AG10803 (cell line): ENCODE results near the gene GSS.

Experiments used
- DNase-seq: peaks from one replicate; pipeline ENCODE4 v3.0.0; 2010; ENCODE audit warnings: low read depth
- H3K4me3 ChIP-seq: 2 replicates; pipeline ENCODE4 v1.5.1; 2011; ENCODE audit warnings: mild to moderate bottlenecking, low read length, control low read depth
- TF ChIP-seq, protein P1 (sequence below): conservative IDR thresholded peaks from 2 replicates; pipeline ENCODE4 v1.5.1; 2011; ENCODE audit warnings: mild to moderate bottlenecking, low read length, control low read depth, inconsistent platforms

GSS gene

GRCh38 chr20:34945315-34946077, 10.1 kb downstream of the GSS start:
- no peak overlapping the region for H3K4me3 ChIP-seq
- no peak for DNase-seq
- TF ChIP-seq, protein P1, sequence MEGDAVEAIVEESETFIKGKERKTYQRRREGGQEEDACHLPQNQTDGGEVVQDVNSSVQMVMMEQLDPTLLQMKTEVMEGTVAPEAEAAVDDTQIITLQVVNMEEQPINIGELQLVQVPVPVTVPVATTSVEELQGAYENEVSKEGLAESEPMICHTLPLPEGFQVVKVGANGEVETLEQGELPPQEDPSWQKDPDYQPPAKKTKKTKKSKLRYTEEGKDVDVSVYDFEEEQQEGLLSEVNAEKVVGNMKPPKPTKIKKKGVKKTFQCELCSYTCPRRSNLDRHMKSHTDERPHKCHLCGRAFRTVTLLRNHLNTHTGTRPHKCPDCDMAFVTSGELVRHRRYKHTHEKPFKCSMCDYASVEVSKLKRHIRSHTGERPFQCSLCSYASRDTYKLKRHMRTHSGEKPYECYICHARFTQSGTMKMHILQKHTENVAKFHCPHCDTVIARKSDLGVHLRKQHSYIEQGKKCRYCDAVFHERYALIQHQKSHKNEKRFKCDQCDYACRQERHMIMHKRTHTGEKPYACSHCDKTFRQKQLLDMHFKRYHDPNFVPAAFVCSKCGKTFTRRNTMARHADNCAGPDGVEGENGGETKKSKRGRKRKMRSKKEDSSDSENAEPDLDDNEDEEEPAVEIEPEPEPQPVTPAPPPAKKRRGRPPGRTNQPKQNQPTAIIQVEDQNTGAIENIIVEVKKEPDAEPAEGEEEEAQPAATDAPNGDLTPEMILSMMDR: no peak

DNA sequence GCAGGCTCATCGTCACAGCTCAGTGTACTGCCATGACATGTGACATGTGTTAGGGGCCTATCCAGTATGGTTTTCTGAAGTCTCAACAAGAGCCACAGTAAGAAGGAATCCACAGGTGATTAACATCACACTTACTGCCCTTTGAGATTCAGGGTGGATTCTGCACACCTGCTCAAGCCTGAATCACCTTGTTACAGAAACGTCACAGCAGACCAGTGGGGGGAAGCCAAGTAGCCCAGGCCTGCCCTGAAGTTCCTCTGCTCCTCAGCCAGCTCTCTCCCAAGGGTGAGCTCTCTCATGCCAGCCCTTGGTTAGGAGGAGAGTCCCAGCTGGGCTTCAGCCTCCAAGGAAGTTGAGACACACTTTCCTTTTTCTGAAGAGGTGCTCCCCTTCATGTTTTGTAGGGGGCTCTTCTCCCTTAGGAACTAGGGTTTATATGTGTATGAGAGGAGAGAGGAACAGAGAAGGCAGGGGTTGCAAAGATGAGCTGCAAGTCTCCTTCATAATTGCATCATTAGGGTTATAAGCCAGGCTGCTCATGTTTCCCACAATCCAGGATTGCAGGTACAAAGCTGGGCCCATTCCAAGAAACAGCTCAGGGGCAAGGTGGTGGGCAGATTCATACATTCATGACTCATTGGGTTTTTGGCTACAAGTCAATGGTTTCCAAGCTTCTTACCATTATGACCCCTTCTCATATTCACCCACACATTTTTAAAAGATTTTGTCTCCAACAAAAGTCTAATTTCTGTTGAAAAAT, 11.6 kb downstream of the GSS start:
- TF ChIP-seq, protein P1: no peak
- DNase-seq: no peak
- H3K4me3 ChIP-seq: no peak overlapping the region

- no peak for DNase-seq
- TF ChIP-seq, protein P1: no peak
- no peak overlapping the region for H3K4me3 ChIP-seq
These were observed 13.3 kb downstream of the GSS start for GRCh38 chr20:34942301-34942700.

DNA sequence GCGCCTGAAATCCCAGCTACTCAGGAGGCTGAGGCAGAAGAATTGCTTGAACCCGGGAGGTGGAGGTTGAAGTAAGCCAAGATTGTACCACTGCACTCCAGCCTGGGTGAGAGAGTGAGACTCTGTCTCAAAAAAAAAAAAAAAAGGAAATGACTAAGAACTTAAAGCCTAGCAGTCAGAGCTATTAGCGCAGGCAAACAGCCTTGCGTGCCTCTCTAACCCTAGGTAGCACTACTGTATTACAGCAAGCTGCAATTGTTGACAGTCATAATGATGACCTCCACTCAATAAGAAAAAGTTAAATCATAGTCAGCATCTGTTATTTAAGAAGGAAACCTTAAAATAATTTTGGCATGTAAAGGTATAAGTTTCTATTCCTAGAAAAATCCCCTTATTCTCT, 14.4 kb downstream of the GSS start:
- DNase-seq: no peak
- H3K4me3 ChIP-seq: no peak overlapping the region
- TF ChIP-seq, protein P1: no peak

- no peak overlapping the region for H3K4me3 ChIP-seq
- no peak for DNase-seq
- TF ChIP-seq, protein P1: no peak
These were observed 15.5 kb downstream of the GSS start for GRCh38 chr20:34940081-34940481.

DNA sequence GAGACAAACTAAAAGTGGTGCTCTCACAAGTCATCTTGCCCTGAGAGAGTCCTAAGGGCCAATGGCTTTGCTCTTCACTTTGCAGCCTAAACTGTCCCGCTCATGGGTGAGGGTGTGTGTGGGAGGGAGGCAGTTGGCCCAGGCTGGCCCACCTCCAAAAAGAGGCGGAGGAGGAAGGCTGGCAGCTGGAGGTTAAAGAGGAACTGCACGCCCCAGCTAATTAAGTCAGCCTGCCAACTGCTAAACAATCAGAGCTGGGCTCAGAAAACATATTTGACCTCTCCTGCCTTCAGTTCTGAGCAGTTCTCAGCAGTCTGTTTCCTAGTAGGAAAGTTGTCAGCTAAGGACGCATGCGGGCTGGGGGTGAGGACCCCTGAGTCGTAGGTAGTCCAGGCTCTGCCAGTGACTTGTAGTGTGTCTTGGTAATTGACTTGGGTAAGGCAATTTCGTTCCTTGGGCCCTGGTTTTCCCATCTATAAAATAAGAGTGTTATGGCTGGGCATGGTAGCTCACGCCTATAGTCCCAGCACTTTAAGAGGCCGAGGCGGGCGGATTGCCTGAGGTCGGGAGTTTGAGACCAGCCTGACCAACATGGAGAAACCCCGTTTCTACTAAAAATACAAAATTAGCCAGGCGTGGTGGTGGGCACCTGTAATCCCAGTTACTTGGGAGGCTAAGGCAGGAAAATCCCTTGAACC, 17.0 kb downstream of the GSS start:
- no peak overlapping the region for H3K4me3 ChIP-seq
- TF ChIP-seq, protein P1: no peak
- DNase-seq: no peak
